ENCODE measurements around the gene MEF2C.

GRCh38 chr5:88761269-88761850 lies 121.6 kb downstream of the MEF2C start:
- TF ChIP-seq EZH2phosphoT487 (IDR thresholded peaks at IDR 0.05; ENCODE audit: insufficient read depth, low read depth) (no peak), EZH2 (IDR thresholded peaks at IDR 0.05; ENCODE audit: insufficient read depth, poor library complexity, severe bottlenecking) (no peak)

All from GM23248 (cell line).